NCI-H82 treated with DMSO at 0.1 percent for 48 hours (cell line): ENCODE measurements around the gene EMX1.
"Not testable (repeated sequence)": the region's sequence is repeated elsewhere in the genome, so short reads cannot be mapped to it uniquely, and the experiment has no call there.

Source experiments
- DNase-seq: peaks from one replicate; lab custom pipeline; 2025; ENCODE audit not compliant: unreplicated experiment; lab: John Stamatoyannopoulos, UW

EMX1 gene

GRCh38 chr2:72900191-72900825 is 17.0 kb upstream of the EMX1 start:
- DNase-seq: no peak

GRCh38 chr2:72901426-72901825 is 15.9 kb upstream of the EMX1 start:
- DNase-seq: peak; percentile 49

GRCh38 chr2:72907369-72907768 is 9.9 kb upstream of the EMX1 start:
- DNase-seq: not testable (repeated sequence)

- DNase-seq: no peak
These were observed 8.6 kb upstream of the EMX1 start for GRCh38 chr2:72908741-72909140.

- DNase-seq: no peak
These were observed 6.1 kb upstream of the EMX1 start for GRCh38 chr2:72911256-72911655.

- DNase-seq: no peak
These were observed 3.7 kb upstream of the EMX1 start for GRCh38 chr2:72913486-72914205.

- no peak for DNase-seq
These were observed 3.1 kb upstream of the EMX1 start for GRCh38 chr2:72914206-72914559.

GRCh38 chr2:72914589-72915319 is 2.6 kb upstream of the EMX1 start:
- DNase-seq: no peak

- no peak for DNase-seq
These were observed 1.9 kb upstream of the EMX1 start for GRCh38 chr2:72915320-72915906.

- peak; percentile 27 for DNase-seq
These were observed 1.2 kb upstream of the EMX1 start for GRCh38 chr2:72915907-72916742.

- DNase-seq: no peak
These were observed 579 bp upstream of the EMX1 start for GRCh38 chr2:72916743-72917137.

- no peak for DNase-seq
These were observed 696 bp downstream of the EMX1 start for GRCh38 chr2:72917877-72918553.

- DNase-seq: peak; percentile 31
These were observed 2.3 kb downstream of the EMX1 start for GRCh38 chr2:72919414-72920317.

- DNase-seq: no peak
These were observed 3.2 kb downstream of the EMX1 start for GRCh38 chr2:72920318-72921087.

- no peak for DNase-seq
These were observed 4.0 kb downstream of the EMX1 start for GRCh38 chr2:72921088-72921851.

GRCh38 chr2:72921853-72922252 is 4.5 kb downstream of the EMX1 start:
- DNase-seq: no peak

GRCh38 chr2:72923833-72924352 is 6.6 kb downstream of the EMX1 start:
- no peak for DNase-seq
